Motor neuron (in vitro differentiated cells): ENCODE data around the gene DNAJC5. TPM values are rescaled to one million over a fixed set of nuclear protein-coding genes. Genes with fewer than 3 reads are reported as not detected.
"Not testable (repeated sequence)": the region's sequence is repeated elsewhere in the genome, so short reads cannot be mapped to it uniquely, and the experiment has no call there.

Experiments used
- ATAC-seq, 8 experiments: fragments of 200-7000 bp; cut with Tn5 transposase; replicated peaks in 6 of 8; 2 replicates each; pipeline ENCODE4 v1.8.0; 2021; ENCODE audit warnings: mild to moderate bottlenecking in 8 of 8, moderate library complexity in 8 of 8
- H3K27ac ChIP-seq, 2 donors: fragments of 250-450 bp; sonication (Bioruptor Pico); 2 replicates each; pipeline ENCODE4 v1.9.0; 2021; ENCODE audit warnings: antibody characterized with exemption in 2 of 2, mild to moderate bottlenecking in 2 of 2, moderate library complexity in 1 of 2
- H3K4me1 ChIP-seq, 2 donors: fragments of 250-450 bp; sonication (Bioruptor Pico); replicated peaks in 1 of 2; 2 replicates each; pipeline ENCODE4 v1.6.1; 2021; ENCODE audit warnings: antibody characterized with exemption in 2 of 2, mild to moderate bottlenecking in 2 of 2, moderate library complexity in 1 of 2
- H3K4me3 ChIP-seq, 5 donors: fragments of 250-450 bp; sonication (Bioruptor Pico); 2 replicates each; pipeline ENCODE4 v1.9.0; 2021; ENCODE audit warnings: antibody characterized with exemption in 5 of 5, mild to moderate bottlenecking in 5 of 5, moderate library complexity in 4 of 5
- WGBS, 10 experiments: fragments of 450-650 bp; shearing (Covaris generic); methylation state at CpG; one replicate each; pipeline ENCODE4 v1.0.0; 2022; 5-methylcytosine and 5-hydroxymethylcytosine counted together
- in situ Hi-C, 9 experiments: fragments of 400-800 bp; cut with MboI; loops; one replicate each; pipeline ENCODE4 v1.15.0; 2021; ENCODE audit warnings: low sequenced_read_pairs in 9 of 9, low pct_unique_long_range_greater_than_20kb in 2 of 9; ENCODE audit not compliant: unreplicated experiment in 9 of 9
- total RNA-seq, 8 experiments: library from RNA; unstranded; fragments of 300-600 nt; gene quantifications; 2 replicates each; pipeline versions ENCODE4 v1.2.3 to v1.2.4, GENCODE V29; 2022

Gene DNAJC5
- total RNA-seq, 8 experiments from 2014 or later = 31.7 to 80.7 (median 41.5) TPM

DNA sequence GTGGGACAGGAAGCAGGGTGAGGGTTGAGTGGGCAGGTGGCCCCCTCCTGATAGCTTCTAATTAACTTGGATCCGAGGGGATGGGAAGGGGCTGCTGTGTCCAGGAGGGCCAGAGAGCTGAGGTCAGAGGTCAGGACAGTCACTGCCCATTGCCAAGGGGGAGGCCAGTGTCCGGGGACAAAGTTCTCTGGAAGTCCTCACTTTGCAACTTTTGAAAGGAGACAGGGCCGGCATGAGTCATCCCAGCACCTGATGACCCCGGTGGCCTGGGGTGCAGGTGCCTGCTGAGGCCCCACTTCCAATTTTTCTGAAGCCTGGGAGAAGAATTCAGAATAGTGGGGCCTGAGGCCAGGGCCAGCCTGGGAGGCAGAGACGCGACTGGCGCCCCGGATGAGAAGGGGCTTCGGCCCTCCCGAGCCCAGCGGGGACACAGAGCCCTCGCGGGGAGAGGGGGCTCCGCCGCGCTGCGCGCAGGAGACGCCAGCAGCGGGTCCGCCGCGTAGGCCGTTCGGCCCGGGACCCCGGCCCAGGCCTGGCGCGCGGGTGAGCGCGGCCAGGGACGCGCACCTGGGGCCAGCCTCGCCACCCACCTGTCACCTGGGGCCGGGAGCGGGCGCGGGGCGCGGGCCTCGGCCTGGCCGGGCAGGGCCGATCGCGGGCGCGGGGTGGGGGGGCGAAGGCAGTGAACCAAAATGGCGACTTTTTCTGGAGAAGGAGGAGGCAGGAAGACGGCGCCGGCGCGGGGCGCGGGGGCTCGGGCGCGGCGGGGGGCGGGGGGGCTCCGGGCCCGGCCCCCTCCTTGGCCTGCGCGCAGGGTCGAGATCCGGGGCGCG, 74.2 kb downstream of the DNAJC5 start:
- ATAC-seq = peak in 7 of 8 experiments; percentile 3 to 27 (median 5)
- Histone ChIP-seq H3K4me1 (peaks cover 17 to 18% of the 10 kb centered on the region in 2 donors), H3K27ac (peak overlapping the region; percentile 48 to 76), H3K4me3 (peak overlapping the region; percentile 58 to 98 (median 93))
- in situ Hi-C loops = no loop called here
- 0% methylated on average over 10 of the region's 70 CpGs; no CpG with 5 or more reads in 9 of the 10 experiments for WGBS, 10 experiments

- H3K4me1 ChIP-seq = peaks cover 17 to 18% of the 10 kb centered on the region in 2 donors
- H3K27ac ChIP-seq = peak within 1 kb of the TSS; percentile 52 to 76
- peak within 1 kb of the TSS; percentile 58 to 98 (median 93) for H3K4me3 ChIP-seq
- 15% methylated on average over 4 of the region's 73 CpGs; no CpG with 5 or more reads in 9 of the 10 experiments for WGBS, 10 experiments
- peak; percentile 22 to 61 (median 46) for ATAC-seq
- in situ Hi-C loops = no loop called here
Measured at GRCh38 chr20:63969838-63970713, 75.2 kb downstream of the DNAJC5 start, which contains the start of gene ZNF512B. Gene ZNF512B (minus strand): TSS chr20:63969930. CDS start chr20:63967950, 1,980 bp downstream.

DNA sequence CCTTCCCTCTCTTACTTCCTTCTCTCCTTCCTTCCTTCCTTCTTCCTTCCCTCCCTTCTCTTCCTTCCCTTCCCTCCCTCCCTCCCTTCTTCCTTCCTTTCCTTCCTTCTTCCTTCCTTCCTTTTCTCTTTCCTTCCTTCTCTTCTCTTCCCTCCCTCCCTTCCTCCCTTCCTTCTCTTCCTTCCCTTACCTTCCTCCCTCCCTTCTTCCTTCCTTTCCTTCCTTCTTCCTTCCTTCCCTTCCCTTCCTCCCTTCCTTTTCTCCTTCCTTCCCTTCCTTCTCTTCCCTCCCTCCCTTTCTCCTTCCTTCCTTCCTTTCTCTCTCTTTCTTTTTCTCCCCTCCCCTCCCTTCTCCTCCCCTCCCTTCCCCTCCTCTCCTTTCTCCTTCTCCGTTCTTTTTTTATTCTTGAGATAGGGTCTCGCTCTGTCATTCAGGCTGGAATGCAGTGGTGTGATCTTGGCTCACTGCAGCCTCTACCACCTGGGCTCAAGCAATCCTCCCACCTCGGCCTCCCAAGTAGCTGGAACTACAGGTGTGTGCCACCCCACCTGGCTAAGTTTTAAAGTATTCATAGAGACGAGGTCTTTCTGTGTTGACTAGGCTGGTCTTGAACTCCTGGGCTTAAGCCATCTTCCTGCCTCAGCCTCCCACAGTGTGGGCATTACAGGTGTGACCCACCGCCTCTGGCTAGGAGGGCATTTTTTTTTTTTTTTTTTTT, 75.9 kb downstream of the DNAJC5 start:
- in situ Hi-C loops = no loop called here
- Histone ChIP-seq H3K4me1 (peaks cover 17 to 18% of the 10 kb centered on the region in 2 donors), H3K4me3 (peak overlapping the region in 2 of 5 donors; percentile 93 to 98), H3K27ac (no peak overlapping the region)
- no peak for ATAC-seq
- no CpG with 5 or more reads among the region's 5 CpGs for WGBS, 10 experiments

- H3K4me1 ChIP-seq = peaks cover 17 to 18% of the 10 kb centered on the region in 2 donors
- 42 to 100% (median 69%) methylated on average over 2 to 7 of the region's 10 CpGs; no CpG with 5 or more reads in 5 of the 10 experiments for WGBS, 10 experiments
- in situ Hi-C loops, ATAC-seq, H3K27ac ChIP-seq, H3K4me3 ChIP-seq: not testable (repeated sequence)
Measured at GRCh38 chr20:63971960-63972311, 77.0 kb downstream of the DNAJC5 start.

GRCh38 chr20:63972312-63973159, 77.6 kb downstream of the DNAJC5 start:
- in situ Hi-C loops = no loop called here
- WGBS, 10 experiments = 43 to 100% (median 90%) methylated on average over 1 to 8 of the region's 18 CpGs; no CpG with 5 or more reads in 4 of the 10 experiments
- peak in 1 of 8 experiments; percentile 3 for ATAC-seq
- no peak overlapping the region for H3K27ac ChIP-seq
- H3K4me3 ChIP-seq = no peak overlapping the region
- peaks cover 17 to 18% of the 10 kb centered on the region in 2 donors for H3K4me1 ChIP-seq

- Histone ChIP-seq H3K4me1 (peaks cover 17 to 19% of the 10 kb centered on the region in 2 donors), H3K4me3 (no peak overlapping the region), H3K27ac (peak overlapping the region in 1 of 2 donors; percentile 81)
- WGBS, 10 experiments = 83 to 100% (median 100%) methylated on average over 1 to 2 of the region's 3 CpGs; no CpG with 5 or more reads in 6 of the 10 experiments
- no peak for ATAC-seq
- in situ Hi-C loops = no loop called here
Measured at GRCh38 chr20:63973160-63973479, 78.2 kb downstream of the DNAJC5 start.

- ATAC-seq = peak; percentile 75 to 87 (median 82)
- in situ Hi-C loops = no loop called here
Measured at GRCh38 chr20:63973636-63974401, 78.9 kb downstream of the DNAJC5 start.

DNA sequence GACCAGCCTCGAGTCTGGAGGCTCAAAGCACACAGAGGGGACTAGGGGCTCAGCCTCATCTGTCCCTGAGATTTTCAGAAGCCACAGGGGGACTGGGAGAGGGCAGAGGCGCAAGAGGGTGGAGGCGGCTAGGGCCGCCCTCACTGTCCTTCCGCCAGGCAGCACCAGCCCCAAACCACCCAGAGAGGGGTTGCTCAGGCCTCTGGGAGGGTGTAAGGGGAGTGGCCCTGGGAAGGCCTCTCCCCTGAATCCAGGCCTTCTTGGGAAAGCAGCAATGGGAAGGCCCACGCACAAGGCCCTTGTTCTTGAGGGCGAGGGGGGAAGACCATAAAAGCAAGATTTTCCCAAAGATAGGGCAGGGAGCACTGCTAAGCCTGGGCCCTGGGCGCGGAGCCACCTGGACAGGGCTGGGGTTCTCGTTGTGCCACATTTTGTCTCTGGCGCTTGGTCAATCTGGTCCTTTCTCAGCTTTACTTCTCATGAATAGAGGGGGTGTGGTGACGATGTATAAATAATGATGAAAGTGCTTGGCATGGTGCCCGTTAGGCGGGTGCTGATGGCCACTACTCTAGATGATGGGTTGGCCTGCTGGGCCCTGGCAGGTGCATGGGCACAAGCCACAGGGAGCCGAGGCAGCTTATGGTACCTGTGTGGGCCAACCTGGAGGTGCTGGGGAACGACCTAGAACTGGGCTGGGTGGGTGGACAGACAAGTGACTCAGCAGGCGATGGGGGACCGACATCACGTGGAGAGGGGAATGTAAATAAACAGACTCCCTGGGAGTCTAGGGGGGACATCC, 79.7 kb downstream of the DNAJC5 start:
- in situ Hi-C loops = no loop called here
- no peak overlapping the region for H3K4me3 ChIP-seq

More at GRCh38 chr20:63973636-63974401, 78.9 kb downstream of the DNAJC5 start:
- H3K4me1 ChIP-seq = peaks cover 10 to 19% of the 10 kb centered on the region in 2 donors
- peak overlapping the region in 3 of 5 donors; percentile 0 to 19 (median 2) for H3K4me3 ChIP-seq
- peak overlapping the region; percentile 41 to 81 for H3K27ac ChIP-seq
- WGBS, 10 experiments = 0 to 35% (median 5%) methylated on average over 1 to 24 of the region's 37 CpGs; no CpG with 5 or more reads in 5 of the 10 experiments

DNA sequence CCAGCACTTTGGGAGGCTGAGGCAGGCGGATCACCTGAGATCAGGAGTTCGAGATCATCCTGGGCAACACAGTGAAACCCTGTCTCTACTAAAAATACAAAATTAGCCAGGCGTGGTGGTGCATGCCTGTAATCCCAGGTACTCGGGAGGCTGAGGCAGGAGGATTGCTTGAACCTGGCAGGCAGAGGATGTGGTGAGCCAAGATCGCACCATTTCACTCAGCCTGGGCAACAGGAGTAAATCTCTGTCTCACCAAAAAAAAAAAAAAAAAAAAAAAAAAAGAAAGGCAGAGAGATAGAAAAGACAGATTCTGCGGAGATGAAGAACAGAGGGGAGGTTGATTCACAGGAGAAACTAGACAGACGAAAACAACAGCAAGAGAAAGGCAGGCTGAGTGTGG, 81.6 kb downstream of the DNAJC5 start:
- H3K4me1 ChIP-seq = peaks cover 16 to 20% of the 10 kb centered on the region in 2 donors
- in situ Hi-C loops, ATAC-seq, H3K27ac ChIP-seq, H3K4me3 ChIP-seq: not testable (repeated sequence)
- WGBS, 10 experiments = 55 to 94% (median 78%) methylated on average over 3 to 7 of the region's 7 CpGs; no CpG with 5 or more reads in 2 of the 10 experiments

More for the DNA sequence above, 79.7 kb downstream of the DNAJC5 start:
- 0 to 100% (median 77%) methylated on average over 1 to 7 of the region's 19 CpGs; no CpG with 5 or more reads in 1 of the 10 experiments for WGBS, 10 experiments
- Histone ChIP-seq H3K4me1 (peaks cover 9 to 17% of the 10 kb centered on the region in 2 donors), H3K27ac (no peak overlapping the region)
- ATAC-seq = no peak

GRCh38 chr20:63976980-63977738, 82.2 kb downstream of the DNAJC5 start:
- H3K4me3 ChIP-seq = no peak overlapping the region
- in situ Hi-C loops = no loop called here
- 50 to 96% (median 87%) methylated on average over 2 to 8 of the region's 18 CpGs; no CpG with 5 or more reads in 5 of the 10 experiments for WGBS, 10 experiments
- peaks cover 21 to 25% of the 10 kb centered on the region in 2 donors for H3K4me1 ChIP-seq
- H3K27ac ChIP-seq = no peak overlapping the region
- ATAC-seq = no peak
